Stimulated activated CD4-positive, alpha-beta T cell treated with anti-CD3 and anti-CD28 coated beads, TNF-alpha, amount 100 ng/mL, for 4 hours (primary cell): Measurements from ENCODE around the gene WDTC1.

ENCODE experiments used
- DNase-seq, 3 experiments: peaks; one replicate each; pipeline ENCODE4 v3.0.0-alpha.2; 2020; ENCODE audit warnings: low read depth in 3 of 3

WDTC1 gene

GRCh38 chr1:27355683-27356082 lies 121.3 kb downstream of the WDTC1 start:
- DNase-seq, result no peak

- no peak for DNase-seq
Observed at GRCh38 chr1:27356277-27356618, 121.8 kb downstream of the WDTC1 start.

- DNase-seq, result no peak
Observed at GRCh38 chr1:27356619-27357280, 122.3 kb downstream of the WDTC1 start.

GRCh38 chr1:27357281-27358037 lies 123.0 kb downstream of the WDTC1 start:
- peak; percentile 63 to 75 (median 65) for DNase-seq
